ENCODE measurements around the gene INPP5B.
"Not testable (repeated sequence)": the region's sequence is repeated elsewhere in the genome, so short reads cannot be mapped to it uniquely, and the experiment has no call there.

Gene INPP5B

DNA sequence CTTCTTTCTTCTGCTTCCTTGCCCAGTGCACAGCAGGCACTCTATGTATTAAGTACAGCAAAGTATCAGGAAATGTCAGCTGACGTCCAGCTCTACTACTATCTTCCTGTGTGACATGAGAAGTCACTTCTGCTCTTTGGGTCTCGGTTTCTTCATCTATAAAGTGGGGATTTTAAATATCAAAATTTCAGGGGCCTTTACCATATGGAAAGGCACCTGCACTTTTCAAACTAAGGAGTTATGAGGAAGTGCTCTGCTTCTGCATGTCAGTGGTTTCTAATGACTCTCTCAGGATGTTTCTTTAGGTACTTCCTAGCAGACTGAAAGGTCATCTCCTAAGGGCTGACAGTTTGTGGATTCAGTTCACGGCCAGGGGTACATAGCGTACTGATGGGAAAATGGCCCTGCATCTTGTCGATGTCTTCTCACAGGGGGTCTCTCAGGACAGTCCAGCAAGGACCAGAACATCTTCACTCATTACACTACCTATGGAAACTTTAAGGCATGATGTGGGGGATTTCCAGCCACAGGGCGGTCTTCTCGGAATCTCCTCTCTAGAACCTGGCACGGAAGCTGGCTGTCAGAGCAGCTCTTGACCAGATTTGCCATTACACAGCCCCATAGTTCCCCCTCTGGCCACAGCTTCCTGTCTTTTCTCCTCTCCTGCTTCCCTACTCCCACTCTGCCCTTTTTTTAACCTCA is 45.5 kb downstream of the INPP5B start:
- TF ChIP-seq CTCF (conservative IDR thresholded peaks at IDR 0.05; ENCODE audit: low read depth, low read length) = no peak
- H3K4me3 ChIP-seq (ENCODE audit: low read depth, low read length) = no peak overlapping the region
- DNase-seq (ENCODE audit: low read depth) = no peak

DNA sequence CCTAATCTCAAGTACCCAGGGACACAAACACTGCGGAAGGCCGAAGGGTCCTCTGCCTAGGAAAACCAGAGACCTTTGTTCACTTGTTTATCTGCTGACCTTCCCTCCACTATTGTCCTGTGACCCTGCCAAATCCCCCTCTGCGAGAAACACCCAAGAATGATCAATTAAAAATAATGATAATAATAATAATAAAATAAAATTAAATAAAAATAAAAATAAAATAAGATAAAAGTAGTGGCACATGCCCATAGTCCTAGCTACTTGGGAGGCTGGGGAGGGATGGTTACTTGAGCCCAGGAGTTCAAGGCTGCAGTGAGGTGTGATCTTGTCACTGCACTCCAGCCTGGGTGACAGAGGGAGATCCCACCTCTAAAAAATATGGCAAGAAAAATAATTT is 49.3 kb downstream of the INPP5B start:
- H3K4me3 ChIP-seq (ENCODE audit: low read depth, low read length); DNase-seq (ENCODE audit: low read depth): not testable (repeated sequence)

GRCh38 chr1:37893673-37894072 is 53.2 kb downstream of the INPP5B start:
- no peak for TF ChIP-seq CTCF (conservative IDR thresholded peaks at IDR 0.05; ENCODE audit: low read depth, low read length)
- no peak overlapping the region for H3K4me3 ChIP-seq (ENCODE audit: low read depth, low read length)
- no peak for DNase-seq (ENCODE audit: low read depth)

DNA sequence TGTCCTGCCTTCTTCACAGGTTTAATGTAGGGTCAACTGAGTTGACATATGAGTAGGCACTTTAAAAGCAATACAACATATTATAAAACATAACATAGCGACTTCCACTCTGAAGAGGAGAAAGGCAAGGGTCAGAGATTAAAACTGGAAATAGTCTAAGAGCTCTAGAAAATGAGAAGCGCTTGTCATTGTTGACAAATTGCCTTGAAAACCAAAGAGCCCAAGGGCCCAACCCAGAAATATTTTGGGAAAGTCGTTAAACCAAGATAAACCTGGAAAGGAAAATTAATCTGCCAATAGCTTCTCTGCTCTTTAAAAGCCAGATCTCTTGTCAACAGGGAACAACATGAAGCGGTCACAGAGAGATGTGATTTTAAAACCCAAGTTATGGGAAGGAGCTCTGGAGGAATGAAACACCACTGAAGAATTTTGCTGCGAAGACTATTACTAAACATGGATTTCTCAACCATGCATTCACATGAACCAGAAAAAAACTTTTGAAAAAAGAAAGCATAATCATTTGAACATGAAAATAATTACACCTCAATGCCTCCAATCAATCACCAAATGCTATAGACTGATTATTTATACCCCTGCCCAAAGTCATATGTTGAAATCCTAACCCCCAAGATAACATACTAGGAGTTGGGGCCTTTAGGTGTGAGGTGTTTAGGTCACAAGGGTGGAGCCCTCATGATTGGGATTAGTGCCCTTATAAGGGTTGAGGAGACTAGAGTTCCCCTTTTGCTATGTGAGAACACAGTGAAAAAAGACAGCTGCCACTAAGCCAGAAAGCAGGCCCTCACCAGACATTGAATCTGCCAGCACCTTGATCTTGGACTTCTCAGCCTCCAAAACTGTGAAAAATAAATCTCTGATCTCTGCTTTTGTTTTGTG is 54.5 kb downstream of the INPP5B start:
- no peak overlapping the region for H3K4me3 ChIP-seq (ENCODE audit: low read depth, low read length)
- DNase-seq (ENCODE audit: low read depth) = peak; percentile 83
- TF ChIP-seq CTCF (conservative IDR thresholded peaks at IDR 0.05; ENCODE audit: low read depth, low read length) = no peak

GRCh38 chr1:37890378-37891014 is 56.4 kb downstream of the INPP5B start:
- peak; percentile 74 for DNase-seq (ENCODE audit: low read depth)
- H3K4me3 ChIP-seq (ENCODE audit: low read depth, low read length) = no peak overlapping the region
- peak; percentile 53 for TF ChIP-seq CTCF (conservative IDR thresholded peaks at IDR 0.05; ENCODE audit: low read depth, low read length)

GRCh38 chr1:37888022-37888700 is 58.7 kb downstream of the INPP5B start:
- no peak overlapping the region for H3K4me3 ChIP-seq (ENCODE audit: low read depth, low read length)
- no peak for DNase-seq (ENCODE audit: low read depth)
- TF ChIP-seq CTCF (conservative IDR thresholded peaks at IDR 0.05; ENCODE audit: low read depth, low read length) = no peak

- DNase-seq (ENCODE audit: low read depth) = no peak
- no peak for TF ChIP-seq CTCF (conservative IDR thresholded peaks at IDR 0.05; ENCODE audit: low read depth, low read length)
- no peak overlapping the region for H3K4me3 ChIP-seq (ENCODE audit: low read depth, low read length)
These were observed 62.7 kb downstream of the INPP5B start for GRCh38 chr1:37884145-37884544.
